ENCODE data around the gene CPN1. TPM values are rescaled to one million over a fixed set of nuclear protein-coding genes. Genes with fewer than 3 reads are reported as not detected.

The CPN1 gene
- total RNA-seq, 1 experiment from 2014 or later: not detected

- Histone ChIP-seq H3K9me3 (ENCODE audit: control insufficient read depth, low read depth, low read length) (no peaks in the 10 kb centered on the region), H4K91ac (ENCODE audit: insufficient read length, low read depth, low read length) (no peak overlapping the region), H2BK20ac (ENCODE audit: low read depth, low read length, poor library complexity, severe bottlenecking) (no peak overlapping the region), H2BK15ac (ENCODE audit: low read depth, low read length) (no peak overlapping the region), H3K18ac (ENCODE audit: insufficient read length, low read depth, low read length) (no peak overlapping the region), H2BK120ac (ENCODE audit: low read depth, low read length, poor library complexity, severe bottlenecking) (no peak overlapping the region), H3K27ac (ENCODE audit: insufficient read length, low read depth, low read length) (no peak overlapping the region), H3K4me1 (ENCODE audit: insufficient read depth, low read length) (no peaks in the 10 kb centered on the region), H3K23ac (ENCODE audit: insufficient read length, low read depth, low read length) (no peak overlapping the region), H3K4me2 (ENCODE audit: insufficient read depth, insufficient read length, low read length) (no peak overlapping the region), H3T11ph (ENCODE audit: low read length) (no peak overlapping the region), H3K27me3 (ENCODE audit: insufficient read depth, low read length) (no peaks in the 10 kb centered on the region), H3K4ac (ENCODE audit: low read depth, low read length) (no peak overlapping the region), H3K79me2 (ENCODE audit: insufficient read depth, low read length) (no peaks in the 10 kb centered on the region), H3K14ac (ENCODE audit: insufficient read depth, low read length) (no peak overlapping the region), H4K5ac (ENCODE audit: insufficient read length, low read depth, low read length) (no peak overlapping the region), H4K20me1 (ENCODE audit: control insufficient read depth, insufficient read depth, insufficient read length) (no peaks in the 10 kb centered on the region), H3K9ac (ENCODE audit: extremely low read depth, insufficient read length, low read length) (no peak overlapping the region), H3K79me1 (ENCODE audit: insufficient read depth, low read depth, low read length, poor library complexity, severe bottlenecking) (no peaks in the 10 kb centered on the region), H2BK5ac (ENCODE audit: insufficient read length, low read length) (no peak overlapping the region), H3K23me2 (ENCODE audit: insufficient read length, low read depth, low read length, poor library complexity, severe bottlenecking) (peaks cover 7% of the 10 kb centered on the region), H4K8ac (replicated peaks; ENCODE audit: insufficient read length, low read depth, low read length) (no peak overlapping the region), H2BK12ac (ENCODE audit: insufficient read length, low read depth, low read length) (no peak overlapping the region), H2AFZ (ENCODE audit: low read length) (no peak overlapping the region), H2AK5ac (ENCODE audit: insufficient read length, low read length) (no peak overlapping the region), H3K56ac (ENCODE audit: insufficient read length, low read depth, low read length) (no peak overlapping the region)
- no peaks in the 10 kb centered on the region; a peak in 1 of 5 replicates for H3K9me3 Mint-ChIP-seq
- no CpG with 5 or more reads among the region's 5 CpGs for WGBS (ENCODE audit: extremely low coverage, insufficient read length, low lambda C conversion rate)
- peaks cover 4 to 9% of the 10 kb centered on the region in 2 experiments for H3K4me1 Mint-ChIP-seq
- peaks cover 13% of the 10 kb centered on the region for H3K27me3 Mint-ChIP-seq (ENCODE audit: low read depth)
- H3K36me3 Mint-ChIP-seq (ENCODE audit: insufficient read depth in 1 of 3, low read depth in 3 of 3): no peaks in the 10 kb centered on the region; a peak in 1 of 7 replicates
- no peak for DNase-seq
- no peak overlapping the region for H3K27ac Mint-ChIP-seq
- TF ChIP-seq CTCF (conservative IDR thresholded peaks at IDR 0.05): no peak
- no peak overlapping the region for H3K4me3 Mint-ChIP-seq
Observed at GRCh38 chr10:100014071-100014762, 67.5 kb downstream of the CPN1 start.
